GM21786 (cell line): Measurements from ENCODE around the gene ZBTB12.
"Not testable (repeated sequence)": the region's sequence is repeated elsewhere in the genome, so short reads cannot be mapped to it uniquely, and the experiment has no call there.

ENCODE experiments used
- ATAC-seq: cut with Tn5 transposase; IDR thresholded peaks from one replicate; pipeline ENCODE4 v1.9.1; 2021; ENCODE audit not compliant: unreplicated experiment

Gene ZBTB12

DNA sequence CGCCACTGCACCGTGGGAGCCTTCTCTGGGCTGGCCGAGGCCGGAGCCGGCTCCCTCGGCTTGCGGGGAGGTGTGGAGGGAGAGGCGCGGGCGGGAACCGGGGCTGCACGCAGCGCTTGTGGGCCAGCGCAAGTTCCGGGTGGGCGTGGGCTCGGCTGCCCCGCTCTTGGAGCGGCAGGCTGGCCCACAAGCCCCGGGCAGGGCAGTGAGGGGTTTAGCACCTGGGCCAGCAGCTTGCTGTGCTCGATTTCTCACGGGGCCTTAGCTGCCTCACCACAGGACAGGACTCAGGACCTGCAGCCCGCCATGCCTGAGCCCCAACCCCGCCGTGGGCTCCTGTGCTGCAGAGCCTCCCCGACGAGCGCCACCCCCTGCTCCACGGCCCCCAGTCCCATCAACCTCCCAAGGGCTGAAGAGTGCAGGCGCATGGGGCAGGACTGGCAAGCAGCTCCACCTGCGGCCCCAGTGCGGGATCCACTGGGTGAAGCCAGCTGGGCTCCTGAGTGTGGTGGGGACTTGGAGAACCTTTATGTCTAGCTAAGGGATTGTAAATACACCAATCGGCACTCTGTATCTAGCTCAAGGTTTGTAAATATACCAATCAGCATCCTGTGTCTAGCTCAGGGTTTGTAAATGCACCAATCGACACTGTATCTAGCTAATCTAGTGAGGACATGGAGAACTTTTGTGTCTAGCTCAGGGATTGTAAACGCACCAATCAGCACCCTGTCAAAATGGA, 49.7 kb downstream of the ZBTB12 start:
- not testable (repeated sequence) for ATAC-seq

DNA sequence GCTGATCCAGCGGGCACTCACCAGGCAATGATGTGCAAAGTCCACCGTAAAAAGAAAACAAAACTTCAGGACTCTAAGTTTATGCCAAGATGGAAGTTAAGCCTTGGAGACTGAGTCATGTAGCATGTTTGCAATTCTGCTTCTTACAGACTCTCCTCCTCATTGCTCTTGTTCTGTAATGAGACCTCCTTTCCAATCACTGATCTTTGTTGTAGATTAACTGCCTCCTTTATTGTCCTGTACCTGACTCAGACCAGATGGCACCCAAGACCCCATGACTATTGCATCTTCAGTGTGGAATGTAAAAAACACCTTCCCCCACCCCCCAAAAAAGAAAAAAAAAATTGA, 50.4 kb downstream of the ZBTB12 start:
- ATAC-seq, result no peak

DNA sequence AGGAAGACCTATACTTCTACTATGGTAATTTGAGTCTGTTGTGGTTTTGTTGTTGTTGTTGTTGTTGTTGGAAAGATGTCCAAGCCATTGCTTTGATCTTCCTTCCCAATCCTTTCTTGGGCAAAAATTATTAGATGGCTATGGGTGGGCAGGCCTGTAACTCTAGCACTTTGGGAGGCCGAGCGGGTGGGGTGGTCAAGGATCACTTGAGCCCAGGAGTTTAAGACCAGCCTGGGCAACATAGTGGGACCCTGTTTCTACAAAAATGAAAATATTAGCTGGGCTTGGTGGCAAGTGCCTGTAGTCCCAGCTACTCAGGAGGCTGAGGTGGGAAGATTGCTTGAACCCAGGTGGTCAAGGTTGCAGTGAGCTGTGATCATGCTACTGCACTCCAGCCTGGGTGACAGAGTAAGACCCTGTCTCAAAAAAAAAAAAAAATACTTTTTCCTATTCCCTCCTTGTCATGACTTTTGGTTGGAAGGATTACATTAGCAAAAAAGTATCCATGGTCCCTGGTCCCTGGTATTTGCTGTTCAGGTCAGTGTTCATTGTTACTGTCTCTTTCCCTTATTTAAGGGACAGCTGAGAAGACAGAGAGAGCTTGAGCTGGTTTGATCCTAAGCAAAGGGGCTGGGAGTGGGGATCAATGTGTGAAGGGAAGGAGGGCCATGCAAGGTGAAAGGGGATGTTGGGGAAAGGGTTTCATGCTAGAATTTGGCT, 51.0 kb downstream of the ZBTB12 start:
- ATAC-seq, result no peak
